Uterus (tissue), 2 donors: ENCODE data around the gene DMKN.

Source experiments
- POLR2A ChIP-seq, 2 donors: fragments of 450-650 bp; IDR thresholded peaks; one replicate each; pipeline ENCODE4 v1.6.1; 2016; ENCODE audit warnings: antibody characterized with exemption in 2 of 2, mild to moderate bottlenecking in 1 of 2, moderate library complexity in 1 of 2
- TF ChIP-seq, protein P1 (sequence below), 4 experiments: fragments of 200-600 bp in 2 of 4; fragments of 450-650 bp in 2 of 4; sonication (generic) in 2 of 4; IDR thresholded peaks; one replicate each; pipeline ENCODE4 v1.5.1; 2016 to 2019; ENCODE audit warnings: antibody characterized with exemption in 4 of 4, mild to moderate bottlenecking in 2 of 4, moderate library complexity in 1 of 4

DNA sequence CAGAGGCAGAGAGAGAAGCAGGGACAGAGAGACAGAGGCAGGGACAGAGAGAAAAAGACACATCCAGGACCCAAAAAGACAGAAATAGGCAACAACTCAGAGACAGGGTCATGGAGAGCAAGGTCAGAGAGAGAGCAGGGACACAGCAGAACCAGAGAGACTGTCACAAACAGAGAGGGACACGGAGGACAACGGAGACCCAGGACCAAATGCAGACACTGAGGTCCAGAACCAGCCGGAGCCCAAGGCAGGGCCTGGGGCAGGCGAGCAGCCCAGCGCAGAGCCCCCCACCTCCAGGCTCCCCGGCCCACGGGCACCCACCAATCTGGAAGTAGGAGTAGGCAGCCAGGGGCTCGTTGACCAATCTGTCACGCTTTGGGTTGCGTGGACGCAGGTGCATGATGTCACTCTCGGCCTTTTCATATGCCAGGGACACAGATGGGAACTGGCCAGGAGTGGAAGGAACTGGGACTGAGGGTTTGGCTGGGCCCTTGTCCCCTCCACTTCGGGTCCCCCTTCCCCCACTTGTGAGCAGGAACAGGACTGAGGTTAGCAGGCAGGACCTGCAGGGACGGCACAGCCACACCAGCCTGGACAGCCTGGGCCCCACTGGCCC, 40.0 kb upstream of the DMKN start:
- TF ChIP-seq, protein P1, sequence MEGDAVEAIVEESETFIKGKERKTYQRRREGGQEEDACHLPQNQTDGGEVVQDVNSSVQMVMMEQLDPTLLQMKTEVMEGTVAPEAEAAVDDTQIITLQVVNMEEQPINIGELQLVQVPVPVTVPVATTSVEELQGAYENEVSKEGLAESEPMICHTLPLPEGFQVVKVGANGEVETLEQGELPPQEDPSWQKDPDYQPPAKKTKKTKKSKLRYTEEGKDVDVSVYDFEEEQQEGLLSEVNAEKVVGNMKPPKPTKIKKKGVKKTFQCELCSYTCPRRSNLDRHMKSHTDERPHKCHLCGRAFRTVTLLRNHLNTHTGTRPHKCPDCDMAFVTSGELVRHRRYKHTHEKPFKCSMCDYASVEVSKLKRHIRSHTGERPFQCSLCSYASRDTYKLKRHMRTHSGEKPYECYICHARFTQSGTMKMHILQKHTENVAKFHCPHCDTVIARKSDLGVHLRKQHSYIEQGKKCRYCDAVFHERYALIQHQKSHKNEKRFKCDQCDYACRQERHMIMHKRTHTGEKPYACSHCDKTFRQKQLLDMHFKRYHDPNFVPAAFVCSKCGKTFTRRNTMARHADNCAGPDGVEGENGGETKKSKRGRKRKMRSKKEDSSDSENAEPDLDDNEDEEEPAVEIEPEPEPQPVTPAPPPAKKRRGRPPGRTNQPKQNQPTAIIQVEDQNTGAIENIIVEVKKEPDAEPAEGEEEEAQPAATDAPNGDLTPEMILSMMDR (IDR thresholded peaks at IDR 0.05): no peak
- no peak for TF ChIP-seq POLR2A (IDR thresholded peaks at IDR 0.05)
